Gastrocnemius medialis (tissue), 4 donors: ENCODE data around the gene MZT2B. TPM values are rescaled to one million over a fixed set of nuclear protein-coding genes. Genes with fewer than 3 reads are reported as not detected.
"Not testable (repeated sequence)": the region's sequence is repeated elsewhere in the genome, so short reads cannot be mapped to it uniquely, and the experiment has no call there.

Experiments used
- ATAC-seq, 2 donors: fragments of 150-250 bp; one replicate each; pipeline ENCODE4 v1.9.1; 2016
- DNase-seq, 2 donors: peaks; one replicate each; pipeline ENCODE4 v3.0.0-alpha.2; 2019
- H3K27ac ChIP-seq, 4 donors: fragments of 200-600 bp; sonication (generic); 1 replicate in 1 of 4; 2 replicates in 3 of 4; pipeline ENCODE4 v1.5.1; 2016 to 2018; ENCODE audit warnings: mild to moderate bottlenecking in 2 of 4, moderate library complexity in 1 of 4
- H3K27me3 ChIP-seq, 3 donors: fragments of 200-600 bp; sonication (generic) in 2 of 3; 1 replicate in 1 of 3; 2 replicates in 2 of 3; pipeline versions ENCODE4 v1.5.1 to v1.6.0; 2016 to 2019; ENCODE audit warnings: mild to moderate bottlenecking in 1 of 3, moderate library complexity in 1 of 3
- H3K36me3 ChIP-seq, 2 donors: fragments of 200-600 bp; sonication (generic) in 1 of 2; one replicate each; pipeline ENCODE4 v1.5.1; 2017 to 2018
- H3K4me1 ChIP-seq, 2 donors: fragments of 200-600 bp; sonication (generic) in 1 of 2; one replicate each; pipeline ENCODE4 v1.5.1; 2016 to 2017; ENCODE audit warnings: mild to moderate bottlenecking in 2 of 2
- H3K4me3 ChIP-seq, 4 donors: fragments of 200-600 bp; sonication (generic) in 3 of 4; 1 replicate in 1 of 4; 2 replicates in 3 of 4; pipeline ENCODE4 v1.5.1; 2016 to 2019; ENCODE audit warnings: mild to moderate bottlenecking in 2 of 4
- H3K9me3 ChIP-seq, 3 donors: fragments of 200-600 bp; sonication (generic) in 2 of 3; 1 replicate in 1 of 3; 2 replicates in 2 of 3; pipeline ENCODE4 v1.5.1; 2016 to 2019
- CTCF ChIP-seq, 5 experiments: fragments of 450-650 bp in 3 of 5; fragments of 200-600 bp in 2 of 5; sonication (generic) in 2 of 5; IDR thresholded peaks in 4 of 5; conservative IDR thresholded peaks in 1 of 5; 1 replicate in 4 of 5; 2 replicates in 1 of 5; pipeline ENCODE4 v1.5.1; 2016 to 2019; ENCODE audit warnings: antibody characterized with exemption in 5 of 5, mild to moderate bottlenecking in 3 of 5, moderate library complexity in 3 of 5
- POLR2A ChIP-seq, 2 donors: fragments of 450-650 bp; IDR thresholded peaks; one replicate each; pipeline ENCODE4 v1.6.1; 2017; ENCODE audit warnings: antibody characterized with exemption in 2 of 2, mild to moderate bottlenecking in 2 of 2, moderate library complexity in 2 of 2
- in situ Hi-C, 4 donors: fragments of 200-750 bp; cut with MboI; loops; one replicate each; pipeline versions ENCODE4 v1.15.0 to v1.8.0; 2017; ENCODE audit warnings: low sequenced_read_pairs in 4 of 4
- intact Hi-C: fragments of 100-400 bp; cut with DNase I; formaldehyde crosslinking; loops from one replicate; pipeline ENCODE4 v1.15.1; 2023; ENCODE audit warnings: low total_unique reads
- total RNA-seq, 4 donors: library from RNA; depleted of rRNA; stranded (reverse); fragments of >200 nt; gene quantifications; one replicate each; pipeline versions ENCODE4 v1.1.0 to v1.2.3, GENCODE V29; 2016

Gene MZT2B
- total RNA-seq, 4 donors from 2014 or later = 57.0 to 86.5 (median 69.9) TPM

GRCh38 chr2:130162968-130163367 is 19.1 kb upstream of the MZT2B start:
- intact Hi-C loops = no loop called here
- Histone ChIP-seq H3K36me3 (peaks cover 0 to 58% of the 10 kb centered on the region in 2 donors), H3K27me3 (no peaks in the 10 kb centered on the region), H3K9me3 (no peaks in the 10 kb centered on the region), H3K27ac (no peak overlapping the region), H3K4me1 (no peaks in the 10 kb centered on the region), H3K4me3 (no peak overlapping the region)
- in situ Hi-C loops = no loop called here
- DNase-seq (no peak), ATAC-seq (no peak)
- no peak for TF ChIP-seq POLR2A (IDR thresholded peaks at IDR 0.05)
- TF ChIP-seq CTCF (IDR thresholded peaks at IDR 0.05 in 4 of 5, conservative IDR thresholded peaks at IDR 0.05 in 1 of 5) = no peak

GRCh38 chr2:130165293-130166016 is 16.6 kb upstream of the MZT2B start:
- in situ Hi-C loops = no loop called here
- Histone ChIP-seq H3K4me3 (no peak overlapping the region), H3K27me3 (no peaks in the 10 kb centered on the region), H3K27ac (no peak overlapping the region), H3K9me3 (no peaks in the 10 kb centered on the region), H3K4me1 (no peaks in the 10 kb centered on the region), H3K36me3 (peaks cover 0 to 53% of the 10 kb centered on the region in 2 donors)
- no peak for TF ChIP-seq POLR2A (IDR thresholded peaks at IDR 0.05)
- TF ChIP-seq CTCF (IDR thresholded peaks at IDR 0.05 in 4 of 5, conservative IDR thresholded peaks at IDR 0.05 in 1 of 5) = no peak
- DNase-seq = no peak
- ATAC-seq = no peak
- intact Hi-C loops = no loop called here

GRCh38 chr2:130166611-130167010 is 15.5 kb upstream of the MZT2B start:
- DNase-seq, H3K4me3 ChIP-seq, H3K27me3 ChIP-seq, ATAC-seq, H3K4me1 ChIP-seq, H3K9me3 ChIP-seq, in situ Hi-C loops, H3K27ac ChIP-seq, intact Hi-C loops: not testable (repeated sequence)
- H3K36me3 ChIP-seq = peaks cover 0 to 64% of the 10 kb centered on the region in 2 donors

GRCh38 chr2:130169163-130169562 is 12.9 kb upstream of the MZT2B start:
- DNase-seq, H3K9me3 ChIP-seq, H3K4me1 ChIP-seq, intact Hi-C loops, H3K27ac ChIP-seq, H3K4me3 ChIP-seq, H3K27me3 ChIP-seq, ATAC-seq, in situ Hi-C loops: not testable (repeated sequence)
- peaks cover 0 to 66% of the 10 kb centered on the region in 2 donors for H3K36me3 ChIP-seq

- peaks cover 0 to 61% of the 10 kb centered on the region in 2 donors for H3K36me3 ChIP-seq
- no peaks in the 10 kb centered on the region for H3K4me1 ChIP-seq
- H3K4me3 ChIP-seq = no peak overlapping the region
- intact Hi-C loops (no loop called here), in situ Hi-C loops (no loop called here)
- H3K27ac ChIP-seq = no peak overlapping the region
- no peak for TF ChIP-seq CTCF (IDR thresholded peaks at IDR 0.05 in 4 of 5, conservative IDR thresholded peaks at IDR 0.05 in 1 of 5)
- no peak for TF ChIP-seq POLR2A (IDR thresholded peaks at IDR 0.05)
- DNase-seq (no peak), ATAC-seq (no peak)
- H3K27me3 ChIP-seq = no peaks in the 10 kb centered on the region
- H3K9me3 ChIP-seq = no peaks in the 10 kb centered on the region
Measured at GRCh38 chr2:130169896-130170295, 12.2 kb upstream of the MZT2B start.

GRCh38 chr2:130174866-130175265 is 7.2 kb upstream of the MZT2B start:
- peaks cover 0 to 29% of the 10 kb centered on the region in 2 donors for H3K36me3 ChIP-seq
- intact Hi-C loops, H3K27me3 ChIP-seq, ATAC-seq, H3K4me3 ChIP-seq, DNase-seq, H3K27ac ChIP-seq, H3K4me1 ChIP-seq, H3K9me3 ChIP-seq: not testable (repeated sequence)
- in situ Hi-C loops = loop anchor here (5.0 to 25.0 kb wide), 2 partner anchors 162 kb away; partner anchors contain the start of gene IMP4 (in 3 of the 4)

- in situ Hi-C loops (loop anchor here in 3 of 4 donors (25.0 kb wide), 1 partner anchor 157 kb away; the partner anchor contains the start of gene IMP4 (in 3 of the 3)), intact Hi-C loops (loop anchor here (10.0 kb wide), 1 partner anchor 1856 kb away; no protein-coding TSS in a partner anchor)
- ATAC-seq, DNase-seq, H3K9me3 ChIP-seq, H3K27me3 ChIP-seq, H3K36me3 ChIP-seq: not testable (repeated sequence)
- H3K27ac ChIP-seq = peak overlapping the region; percentile 88 to 93 (median 91)
- peaks cover 5 to 11% of the 10 kb centered on the region in 2 donors for H3K4me1 ChIP-seq
- H3K4me3 ChIP-seq = peak overlapping the region; percentile 88 to 99 (median 93)
Measured at GRCh38 chr2:130180404-130181324, 1.4 kb upstream of the MZT2B start.
